GM23338 (cell line): ENCODE measurements around the gene GBE1. TPM values are rescaled to one million over a fixed set of nuclear protein-coding genes. Genes with fewer than 3 reads are reported as not detected.

ENCODE experiments used
- ATAC-seq: fragments of 200-7000 bp; cut with Tn5 transposase; 3 replicates; pipeline ENCODE4 v1.9.1; 2020
- DNase-seq: peaks from one replicate; pipeline ENCODE4 v3.0.0-alpha.2; 2015; ENCODE audit warnings: low spot score
- H2AFZ ChIP-seq: fragments of 200-600 bp; sonication (generic); 2 replicates; pipeline ENCODE4 v1.8.0; 2016; ENCODE audit warnings: antibody characterized with exemption, mild to moderate bottlenecking, moderate library complexity
- H3F3A ChIP-seq: fragments of 200-600 bp; sonication (generic); replicated peaks from 2 replicates; pipeline ENCODE4 v1.8.0; 2017; ENCODE audit warnings: antibody characterized with exemption, mixed run types, low read depth
- H3K27ac ChIP-seq: fragments of 200-600 bp; sonication (generic); 2 replicates; pipeline ENCODE4 v1.6.1; 2016; ENCODE audit warnings: low read depth
- H3K27me3 ChIP-seq: fragments of 200-600 bp; sonication (generic); 2 replicates; pipeline ENCODE4 v1.8.0; 2016; ENCODE audit warnings: mild to moderate bottlenecking, mixed run types, moderate library complexity; ENCODE audit not compliant: insufficient read depth
- H3K36me3 ChIP-seq: fragments of 200-600 bp; sonication (generic); 2 replicates; pipeline ENCODE4 v1.8.0; 2016; ENCODE audit warnings: mild to moderate bottlenecking; ENCODE audit not compliant: insufficient read depth
- H3K4me1 ChIP-seq: fragments of 200-600 bp; sonication (generic); 2 replicates; pipeline ENCODE4 v1.8.0; 2016; ENCODE audit warnings: mild to moderate bottlenecking, moderate library complexity; ENCODE audit not compliant: insufficient read depth
- H3K4me2 ChIP-seq: fragments of 200-600 bp; sonication (generic); 2 replicates; pipeline ENCODE4 v1.7.1; 2017; ENCODE audit warnings: mixed run types
- H3K4me3 ChIP-seq: fragments of 200-600 bp; sonication (generic); 2 replicates; pipeline ENCODE4 v1.6.1; 2016; ENCODE audit warnings: mixed run types
- H3K79me2 ChIP-seq: fragments of 200-600 bp; sonication (generic); replicated peaks from 2 replicates; pipeline ENCODE4 v1.8.0; 2017; ENCODE audit warnings: mild to moderate bottlenecking; ENCODE audit not compliant: insufficient read depth
- H3K9me2 ChIP-seq: fragments of 200-600 bp; sonication (generic); 2 replicates; pipeline ENCODE4 v1.8.0; 2017; ENCODE audit not compliant: insufficient read depth
- H4K20me1 ChIP-seq: fragments of 200-600 bp; sonication (generic); replicated peaks from 2 replicates; pipeline ENCODE4 v1.8.0; 2017; ENCODE audit warnings: mild to moderate bottlenecking; ENCODE audit not compliant: insufficient read depth
- H3K27ac Mint-ChIP-seq: 2 replicates; pipeline ENCODE4 v1.8.0; 2020; ENCODE audit warnings: inconsistent platforms, mild to moderate bottlenecking, moderate library complexity, mixed read lengths
- H3K27me3 Mint-ChIP-seq: 3 replicates; pipeline ENCODE4 v1.8.0; 2022; ENCODE audit warnings: low read depth, mild to moderate bottlenecking, moderate library complexity, mixed read lengths, inconsistent platforms; ENCODE audit not compliant: insufficient read depth, poor library complexity
- H3K36me3 Mint-ChIP-seq: 3 replicates; pipeline ENCODE4 v1.8.0; 2021; ENCODE audit warnings: low read depth, mild to moderate bottlenecking, inconsistent platforms, moderate library complexity, mixed read lengths
- H3K4me1 Mint-ChIP-seq: 3 replicates; pipeline ENCODE4 v1.8.0; 2020; ENCODE audit warnings: mild to moderate bottlenecking, inconsistent platforms, mixed read lengths
- H3K4me3 Mint-ChIP-seq: 3 replicates; pipeline ENCODE4 v1.8.0; 2021; ENCODE audit warnings: moderate library complexity, mild to moderate bottlenecking, inconsistent platforms, mixed read lengths
- H3K9me3 Mint-ChIP-seq: 3 replicates; pipeline ENCODE4 v1.8.0; 2020; ENCODE audit warnings: moderate library complexity, mild to moderate bottlenecking, inconsistent platforms, mixed read lengths
- CREB1 ChIP-seq: fragments of 250-450 bp; sonication (Bioruptor Pico); IDR thresholded peaks from 2 replicates; pipeline ENCODE4 v1.5.0; 2020; ENCODE audit warnings: low read depth, mild to moderate bottlenecking, moderate library complexity
- EZH2 ChIP-seq: fragments of 200-600 bp; sonication (generic); IDR thresholded peaks from one replicate; pipeline ENCODE4 v1.8.0; 2017; ENCODE audit warnings: antibody characterized with exemption, mild to moderate bottlenecking, low read depth; ENCODE audit not compliant: unreplicated experiment
- NANOG ChIP-seq: IDR thresholded peaks from 2 replicates; pipeline ENCODE4 v1.6.1; 2016; ENCODE audit warnings: antibody characterized with exemption, borderline replicate concordance
- POLR2AphosphoS5 ChIP-seq: IDR thresholded peaks from 2 replicates; pipeline ENCODE4 v1.6.1; 2016; ENCODE audit warnings: antibody characterized with exemption, low read depth
- REST ChIP-seq: IDR thresholded peaks from one replicate; pipeline ENCODE4 v1.6.1; 2018; ENCODE audit warnings: antibody characterized with exemption; ENCODE audit not compliant: unreplicated experiment
- ZNF114 ChIP-seq: fragments of 250-450 bp; sonication (Bioruptor Pico); IDR thresholded peaks from 2 replicates; pipeline ENCODE4 v1.5.0; 2020; ENCODE audit warnings: mild to moderate bottlenecking, moderate library complexity
- ZNF331 ChIP-seq: fragments of 250-450 bp; sonication (Bioruptor Pico); IDR thresholded peaks from 2 replicates; pipeline ENCODE4 v1.5.0; 2020; ENCODE audit warnings: low read depth, mild to moderate bottlenecking, moderate library complexity
- polyA plus RNA-seq: library from polyadenylated mRNA; unstranded; fragments of >200 nt; fragmentation: Nextera tagmentation; extraction: Ambion mirVana; gene quantifications from 2 replicates; pipeline ENCODE4 v1.2.1, GENCODE V29; 2016
- total RNA-seq: library from RNA; depleted of rRNA; stranded (reverse); fragments of >200 nt; shearing (Covaris generic); gene quantifications from 2 replicates; pipeline ENCODE4 v1.2.3, GENCODE V29; 2014
- TF ChIP-seq, protein P1 (sequence below), 2 experiments: fragments of 200-600 bp in 1 of 2; sonication (generic) in 1 of 2; conservative IDR thresholded peaks; 2 replicates each; pipeline versions ENCODE4 v1.5.1 to v1.6.1; 2016 to 2017; ENCODE audit warnings: antibody characterized with exemption in 2 of 2, low read depth in 2 of 2, mild to moderate bottlenecking in 2 of 2, moderate library complexity in 1 of 2

The GBE1 gene
- total and polyA plus RNA-seq, 2 experiments from 2014 or later = 6.4 to 12.2 TPM

- H3K9me2 ChIP-seq = 0 out of 2 replicates have a peak, but pooled peaks cover 4% of the 10 kb centered on the region
- no peak overlapping the region for H3K27ac ChIP-seq
- Mint-ChIP-seq H3K36me3 (no peaks in the 10 kb centered on the region), H3K27ac (no peak overlapping the region), H3K9me3 (no peaks in the 10 kb centered on the region), H3K4me3 (no peak overlapping the region), H3K27me3 (no peaks in the 10 kb centered on the region), H3K4me1 (peaks cover 27% of the 10 kb centered on the region)
- ATAC-seq (no peak), DNase-seq (peak; percentile 23)
- no peak overlapping the region for H3K4me2 ChIP-seq
- H3K27me3 ChIP-seq = no peaks in the 10 kb centered on the region
- H3K4me3 ChIP-seq = no peak overlapping the region
- H3K79me2 ChIP-seq = no peaks in the 10 kb centered on the region
- H3K36me3 ChIP-seq = no peaks in the 10 kb centered on the region
- H4K20me1 ChIP-seq = no peaks in the 10 kb centered on the region
- TF ChIP-seq NANOG = no peak
- no peak for TF ChIP-seq ZNF331 (CRISPR knock-in tag)
- TF ChIP-seq, protein P1, sequence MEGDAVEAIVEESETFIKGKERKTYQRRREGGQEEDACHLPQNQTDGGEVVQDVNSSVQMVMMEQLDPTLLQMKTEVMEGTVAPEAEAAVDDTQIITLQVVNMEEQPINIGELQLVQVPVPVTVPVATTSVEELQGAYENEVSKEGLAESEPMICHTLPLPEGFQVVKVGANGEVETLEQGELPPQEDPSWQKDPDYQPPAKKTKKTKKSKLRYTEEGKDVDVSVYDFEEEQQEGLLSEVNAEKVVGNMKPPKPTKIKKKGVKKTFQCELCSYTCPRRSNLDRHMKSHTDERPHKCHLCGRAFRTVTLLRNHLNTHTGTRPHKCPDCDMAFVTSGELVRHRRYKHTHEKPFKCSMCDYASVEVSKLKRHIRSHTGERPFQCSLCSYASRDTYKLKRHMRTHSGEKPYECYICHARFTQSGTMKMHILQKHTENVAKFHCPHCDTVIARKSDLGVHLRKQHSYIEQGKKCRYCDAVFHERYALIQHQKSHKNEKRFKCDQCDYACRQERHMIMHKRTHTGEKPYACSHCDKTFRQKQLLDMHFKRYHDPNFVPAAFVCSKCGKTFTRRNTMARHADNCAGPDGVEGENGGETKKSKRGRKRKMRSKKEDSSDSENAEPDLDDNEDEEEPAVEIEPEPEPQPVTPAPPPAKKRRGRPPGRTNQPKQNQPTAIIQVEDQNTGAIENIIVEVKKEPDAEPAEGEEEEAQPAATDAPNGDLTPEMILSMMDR (conservative IDR thresholded peaks at IDR 0.05; ENCODE audit: low read depth in 2 of 2) = no peak
- no peak for TF ChIP-seq CREB1 (CRISPR knock-in tag)
- TF ChIP-seq REST = no peak
- H3K4me1 ChIP-seq = peaks cover 21% of the 10 kb centered on the region; the same call in 1 of the 2 replicates
- no peaks in the 10 kb centered on the region for H3F3A ChIP-seq
- H2AFZ ChIP-seq = peak overlapping the region; percentile 38; the same call in 1 of the 2 replicates
Measured at GRCh38 chr3:81472600-81473362, 288.7 kb downstream of the GBE1 start.

DNA sequence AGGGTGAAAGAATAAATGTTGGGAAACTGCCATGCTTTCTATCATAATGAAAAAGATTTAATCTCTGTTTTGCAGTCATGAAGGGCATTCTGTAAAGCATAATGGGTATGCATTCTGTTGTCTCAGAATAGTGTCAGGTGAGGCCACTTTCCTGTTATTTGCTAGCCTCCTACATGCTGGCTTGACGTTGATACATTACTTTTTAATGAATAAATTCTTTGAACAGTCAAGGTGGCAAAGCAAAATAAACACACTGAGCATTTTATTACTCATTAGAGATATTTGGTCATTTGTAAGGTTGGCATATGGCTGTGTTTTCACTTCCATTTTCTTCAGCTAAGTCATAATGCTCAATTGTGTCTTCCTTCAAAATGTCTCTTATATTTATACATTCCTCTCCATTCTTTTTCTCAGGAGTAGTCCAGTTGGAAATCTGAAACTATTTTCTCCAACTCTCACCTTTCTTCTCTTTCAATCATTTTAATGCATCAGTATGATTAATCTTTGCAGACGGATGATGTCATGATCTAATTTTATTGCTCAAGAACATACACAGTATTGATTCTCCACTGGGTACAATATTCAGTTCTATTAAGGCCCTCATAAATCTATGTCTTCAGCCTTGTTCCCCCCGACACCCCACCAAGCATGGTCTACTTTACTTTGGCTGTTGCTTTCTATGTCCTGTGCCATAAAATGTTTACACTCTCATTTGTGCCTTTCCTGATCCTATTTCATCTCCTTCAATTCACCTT is 290.7 kb downstream of the GBE1 start:
- Mint-ChIP-seq H3K4me3 (no peak overlapping the region), H3K9me3 (no peaks in the 10 kb centered on the region), H3K27ac (no peak overlapping the region), H3K36me3 (no peaks in the 10 kb centered on the region), H3K4me1 (peaks cover 27% of the 10 kb centered on the region), H3K27me3 (no peaks in the 10 kb centered on the region)
- Histone ChIP-seq H2AFZ (0 out of 2 replicates have a peak overlapping the region, but pooled peaks have one; percentile 14), H3K36me3 (no peaks in the 10 kb centered on the region), H3K27ac (no peak overlapping the region), H3K27me3 (no peaks in the 10 kb centered on the region), H4K20me1 (no peaks in the 10 kb centered on the region), H3K4me3 (no peak overlapping the region), H3K9me2 (0 out of 2 replicates have a peak, but pooled peaks cover 4% of the 10 kb centered on the region), H3K4me2 (no peak overlapping the region), H3F3A (no peaks in the 10 kb centered on the region), H3K79me2 (no peaks in the 10 kb centered on the region), H3K4me1 (peaks cover 21% of the 10 kb centered on the region; the same call in 1 of the 2 replicates)
- ATAC-seq (no peak), DNase-seq (no peak)
- TF ChIP-seq POLR2AphosphoS5 = no peak
- no peak for TF ChIP-seq CREB1 (CRISPR knock-in tag)
- no peak for TF ChIP-seq EZH2
- no peak for TF ChIP-seq ZNF114 (CRISPR knock-in tag)
